Omental fat pad (tissue), 4 donors: ENCODE measurements around the gene FAM222B. TPM values are rescaled to one million over a fixed set of nuclear protein-coding genes. Genes with fewer than 3 reads are reported as not detected.

Experiments
- ATAC-seq: fragments of 150-250 bp; one replicate; pipeline ENCODE4 v1.9.1; 2016; ENCODE audit warnings: mild to moderate bottlenecking, moderate library complexity; ENCODE audit not compliant: low FRiP score
- DNase-seq: peaks from one replicate; pipeline ENCODE4 v3.0.0-alpha.2; 2019; ENCODE audit warnings: low spot score
- CTCF ChIP-seq, 3 donors: fragments of 450-650 bp; IDR thresholded peaks; one replicate each; pipeline ENCODE4 v1.5.1; 2016 to 2017; ENCODE audit warnings: antibody characterized with exemption in 3 of 3, mild to moderate bottlenecking in 3 of 3, moderate library complexity in 2 of 3
- total RNA-seq, 4 donors: library from RNA; depleted of rRNA; stranded (reverse); fragments of >200 nt; gene quantifications; one replicate each; pipeline ENCODE4 v1.1.0, GENCODE V29; 2016

Gene FAM222B
- total RNA-seq, 4 donors from 2014 or later: 12.2 to 19.0 (median 14.0) TPM

GRCh38 chr17:28751600-28752366 is 90.8 kb downstream of the FAM222B start:
- no peak for TF ChIP-seq CTCF (IDR thresholded peaks at IDR 0.05)
- no peak for ATAC-seq
- DNase-seq: no peak

- peak; percentile 81 for ATAC-seq
- peak; percentile 94 for DNase-seq
Observed at GRCh38 chr17:28750178-28751047, 92.2 kb downstream of the FAM222B start.

GRCh38 chr17:28749516-28750177 is 92.9 kb downstream of the FAM222B start:
- DNase-seq: no peak

More at GRCh38 chr17:28750178-28751047, 92.2 kb downstream of the FAM222B start:
- TF ChIP-seq CTCF (IDR thresholded peaks at IDR 0.05): peak in 2 of 3 donors; percentile 88 to 96

GRCh38 chr17:28748852-28749515 is 93.6 kb downstream of the FAM222B start:
- DNase-seq: no peak
- no peak for TF ChIP-seq CTCF (IDR thresholded peaks at IDR 0.05)
- ATAC-seq: no peak

More at GRCh38 chr17:28749516-28750177, 92.9 kb downstream of the FAM222B start:
- no peak for ATAC-seq
- TF ChIP-seq CTCF (IDR thresholded peaks at IDR 0.05): no peak

DNA sequence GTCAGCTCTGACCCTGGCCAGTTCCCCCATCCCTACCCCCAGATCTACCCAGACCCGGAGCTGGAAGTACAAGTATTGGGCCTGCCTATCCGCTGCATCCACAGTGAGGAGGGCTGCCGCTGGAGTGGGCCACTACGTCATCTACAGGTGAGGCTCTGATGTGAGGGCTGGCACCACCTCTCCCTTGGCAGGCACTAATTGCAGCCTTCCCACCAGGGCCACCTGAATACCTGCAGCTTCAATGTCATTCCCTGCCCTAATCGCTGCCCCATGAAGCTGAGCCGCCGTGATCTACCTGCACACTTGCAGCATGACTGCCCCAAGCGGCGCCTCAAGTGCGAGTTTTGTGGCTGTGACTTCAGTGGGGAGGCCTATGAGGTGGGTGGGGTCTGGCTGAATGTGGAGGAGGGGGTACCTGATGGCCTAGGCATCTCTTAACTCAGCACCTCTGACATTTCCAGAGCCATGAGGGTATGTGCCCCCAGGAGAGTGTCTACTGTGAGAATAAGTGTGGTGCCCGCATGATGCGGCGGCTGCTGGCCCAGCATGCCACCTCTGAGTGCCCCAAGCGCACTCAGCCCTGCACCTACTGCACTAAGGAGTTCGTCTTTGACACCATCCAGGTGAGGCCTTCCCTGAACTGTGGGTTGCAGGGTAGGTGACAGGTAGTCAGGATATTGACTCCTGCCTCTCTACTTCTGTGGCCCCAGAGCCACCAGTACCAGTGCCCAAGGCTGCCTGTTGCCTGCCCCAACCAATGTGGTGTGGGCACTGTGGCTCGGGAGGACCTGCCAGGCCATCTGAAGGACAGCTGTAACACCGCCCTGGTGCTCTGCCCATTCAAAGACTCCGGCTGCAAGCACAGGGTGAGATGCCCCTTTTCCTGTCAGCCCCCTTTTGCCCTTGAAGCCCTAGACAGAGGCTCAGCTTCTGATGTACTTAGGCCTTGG is 94.5 kb downstream of the FAM222B start:
- DNase-seq (no peak), ATAC-seq (no peak)
- TF ChIP-seq CTCF (IDR thresholded peaks at IDR 0.05): no peak
